HEK293T (cell line): ENCODE results near the gene MPV17.
"Not testable (repeated sequence)": the region's sequence is repeated elsewhere in the genome, so short reads cannot be mapped to it uniquely, and the experiment has no call there.

Experiments used
- CTCF ChIA-PET: fragments of 350-600 bp; formaldehyde crosslinking; extraction: SDS; loops from one replicate; lab custom pipeline; 2021; ENCODE audit warnings: antibody characterized with exemption, inconsistent platforms; lab: Yijun Ruan, JAX
- POLR2A ChIA-PET: fragments of 350-600 bp; formaldehyde crosslinking; extraction: SDS; loops from one replicate; lab custom pipeline; 2020; ENCODE audit warnings: antibody characterized with exemption, inconsistent platforms; lab: Yijun Ruan, JAX
- DNase-seq: peaks from one replicate; pipeline ENCODE4 v3.0.0; 2012; ENCODE audit warnings: mixed read lengths; ENCODE audit errors: extremely low spot score
- ARNT ChIP-seq: fragments of 450-650 bp; IDR thresholded peaks from 2 replicates; pipeline ENCODE4 v1.6.1; 2017; ENCODE audit warnings: mild to moderate bottlenecking
- BHLHE40 ChIP-seq: fragments of 450-650 bp; IDR thresholded peaks from 2 replicates; pipeline ENCODE4 v1.6.1; 2016; ENCODE audit warnings: mild to moderate bottlenecking, moderate library complexity, borderline replicate concordance
- CTBP1 ChIP-seq: fragments of 450-650 bp; IDR thresholded peaks from 2 replicates; pipeline ENCODE4 v1.6.1; 2016; ENCODE audit warnings: borderline replicate concordance
- ELF4 ChIP-seq: fragments of 450-650 bp; IDR thresholded peaks from 2 replicates; pipeline ENCODE4 v1.6.1; 2017; ENCODE audit warnings: antibody characterized with exemption
- FOXA1 ChIP-seq: fragments of 450-650 bp; IDR thresholded peaks from 2 replicates; pipeline ENCODE4 v1.6.1; 2016; ENCODE audit warnings: mild to moderate bottlenecking
- FOXK2 ChIP-seq: fragments of 450-650 bp; IDR thresholded peaks from 2 replicates; pipeline ENCODE4 v1.6.1; 2016; ENCODE audit warnings: mild to moderate bottlenecking
- FOXM1 ChIP-seq: fragments of 450-650 bp; IDR thresholded peaks from 2 replicates; pipeline ENCODE4 v1.6.1; 2017; ENCODE audit warnings: mild to moderate bottlenecking, borderline replicate concordance
- HDGF ChIP-seq: fragments of 450-650 bp; IDR thresholded peaks from 2 replicates; pipeline ENCODE4 v1.6.1; 2017; ENCODE audit warnings: antibody characterized with exemption, borderline replicate concordance
- L3MBTL2 ChIP-seq: fragments of 450-650 bp; conservative IDR thresholded peaks from 2 replicates; pipeline ENCODE4 v1.6.1; 2016; ENCODE audit warnings: mild to moderate bottlenecking
- LEF1 ChIP-seq: fragments of 450-650 bp; IDR thresholded peaks from 2 replicates; pipeline ENCODE4 v1.6.1; 2017; ENCODE audit warnings: mild to moderate bottlenecking, borderline replicate concordance
- NFRKB ChIP-seq: fragments of 450-650 bp; IDR thresholded peaks from 2 replicates; pipeline ENCODE4 v1.6.1; 2016; ENCODE audit warnings: mild to moderate bottlenecking, moderate library complexity
- PKNOX1 ChIP-seq: fragments of 450-650 bp; IDR thresholded peaks from 2 replicates; pipeline ENCODE4 v1.6.1; 2016
- SP1 ChIP-seq: fragments of 450-650 bp; IDR thresholded peaks from 2 replicates; pipeline ENCODE4 v1.6.1; 2017
- SUZ12 ChIP-seq: fragments of 450-650 bp; IDR thresholded peaks from 2 replicates; pipeline ENCODE4 v1.6.1; 2016; ENCODE audit warnings: mild to moderate bottlenecking
- TARDBP ChIP-seq: fragments of 450-650 bp; IDR thresholded peaks from 2 replicates; pipeline ENCODE4 v1.6.1; 2016
- ZNF384 ChIP-seq: fragments of 450-650 bp; IDR thresholded peaks from 2 replicates; pipeline ENCODE4 v1.6.1; 2016

MPV17 gene

GRCh38 chr2:27271631-27272340, 51.1 kb downstream of the MPV17 start:
- DNase-seq: no peak
- ChIA-PET POLR2A (interaction anchor here (0.7 to 2.1 kb wide), 3 partner anchors 9 to 85 kb away, joined by 3 to 9 read pairs (median 3); partner anchors contain the start of genes GTF3C2 and SLC30A3), CTCF (interaction anchor here (0.6 to 0.9 kb wide), 3 partner anchors 8 to 97 kb away, joined by 3 to 4 read pairs (median 3); no protein-coding TSS in a partner anchor)
- TF ChIP-seq PKNOX1: no peak
- no peak for TF ChIP-seq SP1
- no peak for TF ChIP-seq CTBP1
- no peak for TF ChIP-seq FOXM1
- no peak for TF ChIP-seq FOXK2
- no peak for TF ChIP-seq ELF4
- no peak for TF ChIP-seq NFRKB
- TF ChIP-seq LEF1: no peak
- TF ChIP-seq HDGF: no peak
- TF ChIP-seq SUZ12: no peak
- TF ChIP-seq ARNT: no peak
- no peak for TF ChIP-seq TARDBP
- TF ChIP-seq L3MBTL2: no peak
- TF ChIP-seq FOXA1: no peak
- no peak for TF ChIP-seq BHLHE40
- TF ChIP-seq ZNF384: no peak

- TF ChIP-seq PKNOX1 (no peak), TARDBP (no peak), SUZ12 (no peak), SP1 (no peak), NFRKB (no peak), LEF1 (no peak), CTBP1 (no peak), FOXK2 (no peak)
- DNase-seq: no peak
- POLR2A ChIA-PET: interaction anchor here (0.9 to 1.2 kb wide), 2 partner anchors 32 to 53 kb away, joined by 3 to 4 read pairs; partner anchors contain the start of gene MPV17
- CTCF ChIA-PET: interaction anchor here (0.8 kb wide), 1 partner anchor 9 kb away, joined by 4 read pairs; no protein-coding TSS in a partner anchor
Measured at GRCh38 chr2:27270670-27271069, 52.2 kb downstream of the MPV17 start.

- no peak for TF ChIP-seq TARDBP
- TF ChIP-seq SUZ12: no peak
- no peak for TF ChIP-seq BHLHE40
- no peak for TF ChIP-seq SP1
- no peak for TF ChIP-seq ZNF384
- TF ChIP-seq PKNOX1: no peak
- no peak for TF ChIP-seq L3MBTL2
- TF ChIP-seq ARNT: no peak
- no peak for TF ChIP-seq ELF4
- TF ChIP-seq FOXK2: no peak
- TF ChIP-seq NFRKB: no peak
- TF ChIP-seq FOXM1: no peak
- DNase-seq: no peak
- CTCF ChIA-PET: interaction anchor here (0.8 to 1.0 kb wide), 2 partner anchors 9 to 10 kb away, joined by 3 to 4 read pairs; no protein-coding TSS in a partner anchor
- POLR2A ChIA-PET: interaction anchor here (0.5 to 1.2 kb wide), 3 partner anchors 33 to 397 kb away, joined by 3 to 4 read pairs (median 3); partner anchors contain the start of gene MPV17
Measured at GRCh38 chr2:27270131-27270530, 52.8 kb downstream of the MPV17 start.

- DNase-seq, POLR2A ChIA-PET: not testable (repeated sequence)
- CTCF ChIA-PET: interaction anchor here (0.7 kb wide), 1 partner anchor 42 kb away, joined by 3 read pairs; no protein-coding TSS in a partner anchor
Measured at GRCh38 chr2:27268296-27268695, 54.6 kb downstream of the MPV17 start.

- no peak for TF ChIP-seq ZNF384
- TF ChIP-seq FOXM1: no peak
- TF ChIP-seq NFRKB: no peak
- TF ChIP-seq L3MBTL2: no peak
- TF ChIP-seq FOXA1: no peak
- no peak for TF ChIP-seq ELF4
- no peak for TF ChIP-seq TARDBP
- TF ChIP-seq LEF1: no peak
- TF ChIP-seq CTBP1: no peak
- no peak for TF ChIP-seq FOXK2
- TF ChIP-seq BHLHE40: no peak
- TF ChIP-seq ARNT: no peak
- no peak for TF ChIP-seq SP1
- TF ChIP-seq SUZ12: no peak
- TF ChIP-seq PKNOX1: no peak
- no peak for TF ChIP-seq HDGF
- ChIA-PET CTCF (interaction anchor here (0.6 to 2.3 kb wide), 5 partner anchors 15 to 1202 kb away, joined by 3 to 14 read pairs (median 7); partner anchors contain the start of gene TRIM54), POLR2A (interaction anchor here (0.8 to 2.0 kb wide), 5 partner anchors 8 to 231 kb away, joined by 3 to 8 read pairs (median 5); partner anchors contain the start of gene MPV17)
- no peak for DNase-seq
Measured at GRCh38 chr2:27265536-27265870, 57.4 kb downstream of the MPV17 start.
